Large intestine (tissue), 3 donors: ENCODE measurements around the gene FLAD1. TPM values are rescaled to one million over a fixed set of nuclear protein-coding genes. Genes with fewer than 3 reads are reported as not detected.

ENCODE experiments used
- DNase-seq, 2 donors: peaks; one replicate each; pipeline versions ENCODE4 v3.0.0 to v3.0.0-alpha.2; 2013
- H3K27ac ChIP-seq: one replicate; pipeline ENCODE4 v1.5.1; 2013; ENCODE audit warnings: low read length
- H3K27me3 ChIP-seq: 2 replicates; pipeline ENCODE4 v1.6.1; 2013; ENCODE audit warnings: low read length; ENCODE audit not compliant: control insufficient read depth, insufficient read depth
- H3K36me3 ChIP-seq: 2 replicates; pipeline ENCODE4 v1.6.1; 2013; ENCODE audit warnings: low read length; ENCODE audit not compliant: control insufficient read depth, insufficient read depth
- H3K4me1 ChIP-seq: one replicate; pipeline ENCODE4 v1.6.1; 2013; ENCODE audit warnings: low read length; ENCODE audit not compliant: control insufficient read depth, insufficient read depth
- H3K4me3 ChIP-seq: one replicate; pipeline ENCODE4 v1.5.1; 2013; ENCODE audit warnings: low read length
- H3K9me3 ChIP-seq: one replicate; pipeline ENCODE4 v1.6.1; 2013; ENCODE audit warnings: mild to moderate bottlenecking, low read depth, low read length, moderate library complexity; ENCODE audit not compliant: control insufficient read depth
- WGBS: methylation state at CpG from one replicate; pipeline ENCODE4 v1.1.5; 2013; ENCODE audit warnings: low lambda C conversion rate; ENCODE audit not compliant: insufficient coverage; 5-methylcytosine and 5-hydroxymethylcytosine counted together
- polyA plus RNA-seq: library from polyadenylated mRNA; unstranded; fragments of 120-200 nt; gene quantifications from one replicate; pipeline ENCODE4 v1.2.1, GENCODE V29; 2013

The FLAD1 gene
- polyA plus RNA-seq, 1 donor, result 28.0 TPM

DNA sequence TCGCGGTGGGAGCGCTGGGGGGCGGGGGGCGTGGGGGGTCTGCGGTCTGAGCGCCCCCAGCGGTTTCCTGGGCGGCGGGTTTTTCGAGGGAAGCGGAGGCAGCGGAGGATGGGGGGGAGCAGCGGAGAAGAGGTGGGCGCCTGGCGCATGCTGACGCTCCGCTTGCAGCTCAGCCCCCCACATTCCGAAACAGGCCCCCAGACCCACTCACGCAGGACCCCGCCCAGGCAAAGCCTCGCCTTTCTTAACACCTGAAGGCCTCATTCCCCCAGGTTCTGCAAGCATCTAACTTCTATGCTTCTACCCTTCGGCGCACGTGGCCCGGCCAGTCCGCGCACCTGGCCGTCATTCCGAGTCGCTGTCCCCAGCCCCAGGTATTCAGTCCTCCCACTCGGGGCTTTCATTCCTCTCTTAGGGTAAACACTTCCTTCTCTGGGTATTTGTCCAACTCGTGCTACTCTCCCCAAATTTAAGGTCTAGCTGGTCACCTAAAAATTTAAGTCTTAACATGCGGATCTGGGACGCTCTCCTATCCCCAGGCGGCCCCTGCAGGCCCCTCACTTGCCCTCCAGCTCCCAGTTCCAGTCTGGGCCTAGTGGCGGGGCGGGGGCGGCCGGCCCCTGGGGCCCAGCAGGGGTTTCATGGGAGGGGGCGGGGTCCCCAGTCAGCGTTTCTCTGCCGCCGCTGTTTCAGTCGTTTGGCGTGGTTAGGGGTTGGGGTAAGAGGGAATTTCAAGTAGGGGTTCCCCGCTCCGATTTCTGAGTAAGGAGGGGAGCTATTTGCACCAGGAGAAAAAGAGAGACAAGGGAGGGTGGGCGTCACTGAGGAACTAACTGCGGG, 16.6 kb downstream of the FLAD1 start:
- WGBS, result no CpG with 5 or more reads among the region's 50 CpGs
- Histone ChIP-seq H3K9me3 (peaks cover 2% of the 10 kb centered on the region), H3K27ac (peak overlapping the region; percentile 95), H3K36me3 (peaks cover 2% of the 10 kb centered on the region), H3K27me3 (no peaks in the 10 kb centered on the region), H3K4me3 (peak overlapping the region; percentile 74), H3K4me1 (peaks cover 22% of the 10 kb centered on the region)
- peak in 1 of 2 donors; percentile 82 for DNase-seq

GRCh38 chr1:155000411-155000725, 17.2 kb downstream of the FLAD1 start:
- no peak for DNase-seq
- peaks cover 2% of the 10 kb centered on the region for H3K9me3 ChIP-seq
- H3K4me3 ChIP-seq, result peak overlapping the region; percentile 74
- peak overlapping the region; percentile 95 for H3K27ac ChIP-seq
- H3K4me1 ChIP-seq, result peaks cover 27% of the 10 kb centered on the region
- H3K27me3 ChIP-seq, result no peaks in the 10 kb centered on the region
- peaks cover 2% of the 10 kb centered on the region for H3K36me3 ChIP-seq
- no CpG with 5 or more reads among the region's 13 CpGs for WGBS

DNA sequence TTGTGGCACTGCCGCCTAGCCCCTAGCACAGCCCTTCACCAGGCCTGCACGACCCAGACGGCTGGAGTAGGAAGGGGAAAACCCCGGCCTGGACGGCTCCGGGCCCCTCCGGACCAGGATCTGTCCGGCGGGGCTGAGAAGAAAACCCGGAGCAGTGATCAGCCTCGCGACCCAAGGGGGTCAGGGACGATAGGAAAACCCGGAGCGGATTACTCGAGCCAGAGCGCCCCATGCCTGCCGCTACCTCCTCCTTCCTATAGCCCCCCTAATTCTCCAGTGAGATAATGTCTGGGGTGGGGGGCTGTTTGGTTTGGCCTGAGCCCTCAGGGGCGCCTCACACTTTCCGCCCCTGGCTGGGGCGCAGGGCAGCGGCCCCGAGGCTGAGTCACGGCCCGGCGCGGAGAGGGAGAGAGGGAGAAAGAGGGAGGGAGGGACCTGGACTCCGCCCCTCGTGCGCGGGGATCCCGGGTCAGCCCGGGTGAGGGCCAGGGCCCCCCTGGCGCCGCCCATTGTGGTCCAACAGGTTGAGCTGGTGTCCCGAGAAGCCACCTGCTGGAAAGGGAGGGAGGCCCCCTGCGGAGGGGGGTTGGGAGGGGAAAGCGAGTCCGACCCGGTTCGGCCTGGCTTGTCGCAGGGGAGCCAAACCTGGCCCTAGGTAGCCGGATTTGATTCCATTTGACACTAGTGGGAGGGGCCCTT, 17.7 kb downstream of the FLAD1 start:
- peak; percentile 96 to 99 for DNase-seq
- Histone ChIP-seq H3K36me3 (peaks cover 5% of the 10 kb centered on the region), H3K27me3 (no peaks in the 10 kb centered on the region), H3K9me3 (peaks cover 2% of the 10 kb centered on the region), H3K27ac (peak overlapping the region; percentile 95), H3K4me1 (peaks cover 32% of the 10 kb centered on the region), H3K4me3 (peak overlapping the region; percentile 74)
- WGBS, result no CpG with 5 or more reads among the region's 43 CpGs

DNA sequence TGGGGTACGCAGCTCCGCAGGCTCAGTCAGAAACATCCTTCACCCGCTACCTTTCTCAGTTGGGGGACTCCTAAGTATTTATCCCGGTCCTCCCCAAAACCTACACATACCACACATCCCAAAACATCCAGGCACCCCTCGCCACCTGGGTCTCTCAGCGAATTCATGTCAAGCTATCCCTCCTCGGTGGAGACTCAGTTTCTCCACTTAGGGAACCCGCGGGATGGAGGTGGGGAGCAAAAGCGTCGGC, 18.2 kb downstream of the FLAD1 start:
- peaks cover 9% of the 10 kb centered on the region for H3K36me3 ChIP-seq
- H3K27ac ChIP-seq, result peak overlapping the region; percentile 95
- WGBS, result no CpG with 5 or more reads among the region's 11 CpGs
- peak overlapping the region; percentile 74 for H3K4me3 ChIP-seq
- no peaks in the 10 kb centered on the region for H3K27me3 ChIP-seq
- DNase-seq, result no peak
- peaks cover 37% of the 10 kb centered on the region for H3K4me1 ChIP-seq
- H3K9me3 ChIP-seq, result peaks cover 2% of the 10 kb centered on the region

DNA sequence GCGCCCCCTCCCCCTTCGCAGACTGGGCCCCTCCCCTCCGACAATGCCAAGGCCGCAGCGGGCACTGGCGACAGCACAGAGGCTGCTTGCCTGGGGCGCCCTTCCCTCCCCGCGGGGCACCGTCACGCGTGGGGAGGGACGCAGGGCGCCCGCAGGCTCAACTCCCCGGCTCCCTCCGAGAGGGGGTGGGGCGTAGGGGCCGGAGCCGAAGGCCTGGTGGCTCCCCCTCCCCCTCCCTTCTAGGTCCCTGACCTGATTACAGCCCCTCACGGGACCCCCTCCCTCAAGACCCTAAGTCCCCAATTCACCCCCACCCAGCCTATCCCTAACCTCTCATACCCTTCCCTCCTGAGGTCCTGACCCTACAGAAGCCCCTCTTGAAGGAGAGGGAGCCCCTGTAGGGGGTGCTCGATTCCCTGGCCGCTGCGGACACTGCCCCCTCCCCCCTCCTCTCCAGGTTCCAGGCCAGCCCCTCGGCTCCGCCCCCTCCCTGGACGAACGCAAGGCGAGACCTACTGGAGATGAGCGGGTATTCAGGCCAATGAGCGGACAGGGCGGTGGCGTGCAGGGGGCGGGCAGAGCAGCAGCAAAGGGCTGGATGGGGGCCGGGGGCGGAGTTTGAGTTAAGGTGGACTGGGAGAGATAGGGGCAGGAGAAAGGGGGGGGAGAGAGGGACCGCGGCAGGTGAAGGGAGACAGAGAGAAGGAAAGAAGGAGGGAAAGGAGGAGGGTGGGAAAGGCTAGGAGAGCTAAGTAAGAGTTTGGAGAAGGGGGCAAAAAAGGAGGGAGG, 18.7 kb downstream of the FLAD1 start:
- WGBS, result 0% methylated on average over 2 of the region's 38 CpGs
- Histone ChIP-seq H3K4me1 (peaks cover 42% of the 10 kb centered on the region), H3K27me3 (no peaks in the 10 kb centered on the region), H3K27ac (peak overlapping the region; percentile 95), H3K36me3 (peaks cover 10% of the 10 kb centered on the region), H3K9me3 (peaks cover 2% of the 10 kb centered on the region), H3K4me3 (peak overlapping the region; percentile 74)
- DNase-seq, result peak; percentile 99 to 100

- peak in 1 of 2 donors; percentile 65 for DNase-seq
- Histone ChIP-seq H3K27ac (peak within 1 kb of the TSS; percentile 95), H3K4me1 (peaks cover 50% of the 10 kb centered on the region), H3K4me3 (peak within 1 kb of the TSS; percentile 94), H3K27me3 (no peaks in the 10 kb centered on the region), H3K36me3 (peaks cover 10% of the 10 kb centered on the region), H3K9me3 (peaks cover 2% of the 10 kb centered on the region)
- no CpG with 5 or more reads among the region's 35 CpGs for WGBS
Observed at GRCh38 chr1:155002464-155003226, 19.5 kb downstream of the FLAD1 start, which contains the start of gene ZBTB7B. Gene ZBTB7B, plus strand, starts transcription at chr1:155002802. Its CDS starts 11,859 bp downstream, at chr1:155014661.

DNA sequence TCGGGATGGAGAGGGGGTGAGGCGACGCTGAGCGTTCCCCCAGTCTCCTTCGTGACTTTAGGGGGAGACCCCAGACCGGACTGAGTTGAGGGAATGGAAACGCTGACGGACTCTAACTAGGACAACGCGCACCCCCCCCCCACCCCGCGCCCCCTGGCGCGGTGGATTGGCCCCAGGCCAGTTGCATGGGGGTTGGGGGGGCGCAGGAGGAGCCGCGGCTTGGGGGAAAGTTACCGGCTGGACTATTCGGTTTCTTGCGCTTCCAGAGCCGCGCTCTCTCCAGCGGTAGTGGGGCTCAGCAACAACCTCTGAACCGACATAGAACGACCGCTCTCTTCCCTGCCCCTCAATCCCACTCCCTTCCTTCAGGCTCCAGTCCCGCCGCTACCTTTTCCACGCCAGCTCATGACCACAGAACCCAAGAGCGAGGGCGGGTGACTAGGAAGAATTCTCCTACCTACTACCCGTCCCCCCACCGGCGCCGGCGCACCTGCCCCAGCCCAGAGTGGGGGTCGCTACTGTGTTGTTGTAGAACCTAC, 20.2 kb downstream of the FLAD1 start:
- no peaks in the 10 kb centered on the region for H3K27me3 ChIP-seq
- no peak for DNase-seq
- no CpG with 5 or more reads among the region's 37 CpGs for WGBS

DNA sequence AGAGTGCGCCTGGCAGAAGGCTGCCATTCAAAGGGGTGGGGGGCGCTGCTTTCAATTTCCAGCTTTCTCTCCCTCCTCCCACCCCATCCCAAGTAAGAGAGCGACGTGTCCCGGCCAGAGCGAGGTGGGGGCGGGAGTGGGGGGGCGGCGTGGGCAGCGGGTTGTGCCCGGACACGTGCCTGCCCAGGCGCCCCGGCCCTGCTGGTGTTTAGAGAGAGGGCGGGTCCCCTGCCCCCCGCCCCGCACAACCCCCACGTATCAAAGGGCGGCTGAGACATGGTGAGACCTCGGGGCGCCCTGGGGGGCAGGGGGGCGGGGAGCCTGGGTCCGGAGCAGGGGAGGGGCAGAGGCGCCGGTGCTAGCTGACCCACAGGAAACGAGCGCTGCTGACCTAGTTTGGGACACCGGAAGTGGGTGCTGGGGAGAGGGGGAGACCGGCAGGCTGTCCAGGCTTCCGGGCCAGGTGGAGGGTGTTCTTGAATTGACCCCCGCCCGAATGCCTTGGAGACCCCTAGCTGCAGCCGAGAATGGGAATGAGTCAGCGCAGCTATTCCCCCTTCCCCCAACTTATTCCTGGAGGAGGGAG, 20.7 kb downstream of the FLAD1 start:
- Histone ChIP-seq H3K4me3 (peak overlapping the region; percentile 94), H3K4me1 (peaks cover 60% of the 10 kb centered on the region), H3K27ac (peak overlapping the region; percentile 85), H3K36me3 (peaks cover 10% of the 10 kb centered on the region), H3K9me3 (peaks cover 2% of the 10 kb centered on the region), H3K27me3 (no peaks in the 10 kb centered on the region)
- DNase-seq, result peak; percentile 56 to 80
- WGBS, result no CpG with 5 or more reads among the region's 34 CpGs

More for the DNA sequence above, 20.2 kb downstream of the FLAD1 start:
- Histone ChIP-seq H3K4me1 (peaks cover 56% of the 10 kb centered on the region), H3K27ac (peak overlapping the region; percentile 85), H3K4me3 (peak overlapping the region; percentile 94), H3K9me3 (peaks cover 2% of the 10 kb centered on the region), H3K36me3 (peaks cover 10% of the 10 kb centered on the region)

- no peaks in the 10 kb centered on the region for H3K9me3 ChIP-seq
- no CpG with 5 or more reads among the region's 5 CpGs for WGBS
- no peak for DNase-seq
- H3K4me1 ChIP-seq, result peaks cover 61% of the 10 kb centered on the region
- peak overlapping the region; percentile 85 for H3K27ac ChIP-seq
- H3K4me3 ChIP-seq, result peak overlapping the region; percentile 94
- peaks cover 10% of the 10 kb centered on the region for H3K36me3 ChIP-seq
- no peaks in the 10 kb centered on the region for H3K27me3 ChIP-seq
Observed at GRCh38 chr1:155004352-155005075, 21.4 kb downstream of the FLAD1 start.
